Neutrophil (primary cell): ENCODE data around the gene SPINK6.

Source experiments
- H3K27ac ChIP-seq: fragments of 200-600 bp; sonication (generic); 2 replicates; pipeline ENCODE4 v1.5.1; 2016; ENCODE audit warnings: mild to moderate bottlenecking, moderate library complexity
- H3K27me3 ChIP-seq: fragments of 200-600 bp; sonication (generic); 2 replicates; pipeline ENCODE4 v1.6.0; 2016; ENCODE audit warnings: mild to moderate bottlenecking
- H3K36me3 ChIP-seq: fragments of 200-600 bp; sonication (generic); 2 replicates; pipeline ENCODE4 v1.5.1; 2017
- H3K4me1 ChIP-seq, 2 experiments: fragments of 200-600 bp in 1 of 2; sonication (generic) in 1 of 2; 1 replicate in 1 of 2; 2 replicates in 1 of 2; pipeline versions ENCODE4 v1.5.1 to v1.6.1; 2013 to 2016; ENCODE audit warnings: low read depth in 1 of 2, low read length in 1 of 2, mild to moderate bottlenecking in 1 of 2, moderate library complexity in 1 of 2; ENCODE audit not compliant: control insufficient read depth in 1 of 2, insufficient read depth in 1 of 2
- H3K4me3 ChIP-seq, 2 experiments: fragments of 200-600 bp in 1 of 2; sonication (generic) in 1 of 2; 1 replicate in 1 of 2; 2 replicates in 1 of 2; pipeline ENCODE4 v1.5.1; 2013 to 2016; ENCODE audit warnings: low read depth in 1 of 2, low read length in 1 of 2, mild to moderate bottlenecking in 1 of 2, moderate library complexity in 1 of 2
- H3K9me3 ChIP-seq: fragments of 200-600 bp; sonication (generic); 2 replicates; pipeline ENCODE4 v1.5.1; 2016
- CTCF ChIP-seq: fragments of 200-600 bp; sonication (generic); IDR thresholded peaks from 2 replicates; pipeline ENCODE4 v1.5.1; 2016; ENCODE audit warnings: antibody characterized with exemption

SPINK6 gene

GRCh38 chr5:148221508-148221907 is 18.7 kb downstream of the SPINK6 start:
- no peak overlapping the region for H3K4me3 ChIP-seq
- no peak for TF ChIP-seq CTCF
- no peaks in the 10 kb centered on the region for H3K4me1 ChIP-seq
- H3K27ac ChIP-seq, result no peak overlapping the region
- no peaks in the 10 kb centered on the region for H3K36me3 ChIP-seq
- no peaks in the 10 kb centered on the region for H3K27me3 ChIP-seq
- no peaks in the 10 kb centered on the region for H3K9me3 ChIP-seq

DNA sequence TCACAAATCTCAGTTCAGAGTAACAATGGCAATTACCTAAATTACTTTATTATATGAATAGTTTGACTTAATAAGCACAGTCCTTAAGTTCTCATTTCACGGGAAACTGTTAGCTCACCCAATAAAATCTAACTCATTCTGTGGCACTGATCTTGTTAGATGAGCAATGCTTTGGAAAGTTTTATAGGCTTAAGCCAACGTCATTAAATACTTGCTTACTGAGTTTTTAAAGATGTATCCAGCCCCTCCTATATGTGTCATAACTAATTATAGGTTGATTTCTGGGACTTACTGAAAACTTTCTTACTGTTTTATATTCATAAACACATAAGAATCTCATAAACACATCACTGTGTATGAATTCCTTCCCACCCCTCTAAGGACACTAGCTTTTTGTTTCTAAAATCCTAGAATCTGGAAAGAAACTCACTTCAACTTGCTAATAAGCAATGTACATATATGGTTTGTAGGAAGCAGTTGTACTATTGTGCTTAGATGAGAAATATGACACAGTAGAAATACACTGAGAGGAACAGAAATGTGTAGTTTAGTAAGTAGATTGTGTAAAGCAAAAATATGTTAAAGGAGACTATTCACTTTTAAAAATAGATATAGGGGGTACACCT is 21.4 kb downstream of the SPINK6 start:
- Histone ChIP-seq H3K27me3 (no peaks in the 10 kb centered on the region), H3K4me3 (no peak overlapping the region), H3K9me3 (no peaks in the 10 kb centered on the region), H3K27ac (no peak overlapping the region), H3K4me1 (no peaks in the 10 kb centered on the region), H3K36me3 (no peaks in the 10 kb centered on the region)
- TF ChIP-seq CTCF, result no peak

DNA sequence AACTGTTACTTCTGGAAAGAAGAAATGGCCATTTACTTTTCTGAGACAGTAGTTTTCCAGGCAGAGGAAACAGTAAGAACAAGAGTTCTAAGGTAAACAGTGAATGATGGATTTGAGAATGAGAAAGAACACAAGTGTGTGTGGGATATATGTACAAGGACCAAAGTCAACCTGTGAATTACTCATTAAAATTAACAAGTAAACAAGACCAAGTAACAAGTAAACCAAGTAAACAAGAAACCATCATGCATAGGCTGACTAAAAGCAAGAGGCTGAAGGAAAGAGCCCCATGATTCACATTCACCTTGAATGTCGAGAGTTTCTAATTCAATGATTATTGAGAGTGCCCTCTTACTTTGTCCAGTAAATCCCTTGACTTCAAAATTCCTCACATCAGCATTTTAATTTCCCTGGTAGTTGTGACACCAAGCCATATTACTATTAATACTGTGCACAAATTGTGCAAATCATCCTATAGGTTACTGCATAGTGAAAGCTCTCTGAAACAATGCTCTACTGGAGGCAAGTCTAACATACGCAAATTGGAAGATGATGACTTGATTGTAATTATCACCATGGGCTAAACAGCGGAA is 25.6 kb downstream of the SPINK6 start:
- no peak overlapping the region for H3K27ac ChIP-seq
- H3K36me3 ChIP-seq, result no peaks in the 10 kb centered on the region
- H3K4me1 ChIP-seq, result no peaks in the 10 kb centered on the region
- no peaks in the 10 kb centered on the region for H3K27me3 ChIP-seq
- H3K4me3 ChIP-seq, result no peak overlapping the region
- TF ChIP-seq CTCF, result no peak
- H3K9me3 ChIP-seq, result no peaks in the 10 kb centered on the region

- H3K27ac ChIP-seq, result no peak overlapping the region
- no peaks in the 10 kb centered on the region for H3K4me1 ChIP-seq
- H3K27me3 ChIP-seq, result no peaks in the 10 kb centered on the region
- no peaks in the 10 kb centered on the region for H3K36me3 ChIP-seq
- no peak overlapping the region for H3K4me3 ChIP-seq
- H3K9me3 ChIP-seq, result no peaks in the 10 kb centered on the region
- TF ChIP-seq CTCF, result no peak
Measured at GRCh38 chr5:148229840-148230239, 27.0 kb downstream of the SPINK6 start.

- Histone ChIP-seq H3K4me3 (no peak overlapping the region), H3K36me3 (no peaks in the 10 kb centered on the region), H3K4me1 (no peaks in the 10 kb centered on the region), H3K27ac (no peak overlapping the region), H3K9me3 (no peaks in the 10 kb centered on the region), H3K27me3 (no peaks in the 10 kb centered on the region)
- TF ChIP-seq CTCF, result no peak
Measured at GRCh38 chr5:148230240-148230639, 27.4 kb downstream of the SPINK6 start.
